ENCODE data around the gene RNASE11.
"Not testable (repeated sequence)": the region's sequence is repeated elsewhere in the genome, so short reads cannot be mapped to it uniquely, and the experiment has no call there.

RNASE11 gene

DNA sequence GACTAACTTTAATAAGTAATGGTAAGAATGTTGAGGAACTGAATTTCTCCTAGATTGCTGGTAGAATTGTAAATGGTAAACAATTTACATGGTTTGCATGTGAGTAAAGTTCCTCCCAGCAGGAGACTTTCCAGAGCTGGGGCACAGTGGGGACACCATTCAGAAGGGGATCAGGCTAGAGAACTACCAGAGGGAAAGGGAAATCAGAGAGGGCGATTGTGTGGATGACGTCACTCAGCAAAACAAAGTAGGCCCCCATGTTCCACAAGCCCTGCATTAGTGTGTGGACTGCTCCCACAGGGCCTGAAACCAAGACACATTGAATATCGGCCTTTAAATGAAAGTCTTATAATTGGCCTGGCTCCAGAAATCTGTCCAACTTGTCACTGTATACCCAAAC is 9.5 kb downstream of the RNASE11 start:
- no peak for DNase-seq

DNA sequence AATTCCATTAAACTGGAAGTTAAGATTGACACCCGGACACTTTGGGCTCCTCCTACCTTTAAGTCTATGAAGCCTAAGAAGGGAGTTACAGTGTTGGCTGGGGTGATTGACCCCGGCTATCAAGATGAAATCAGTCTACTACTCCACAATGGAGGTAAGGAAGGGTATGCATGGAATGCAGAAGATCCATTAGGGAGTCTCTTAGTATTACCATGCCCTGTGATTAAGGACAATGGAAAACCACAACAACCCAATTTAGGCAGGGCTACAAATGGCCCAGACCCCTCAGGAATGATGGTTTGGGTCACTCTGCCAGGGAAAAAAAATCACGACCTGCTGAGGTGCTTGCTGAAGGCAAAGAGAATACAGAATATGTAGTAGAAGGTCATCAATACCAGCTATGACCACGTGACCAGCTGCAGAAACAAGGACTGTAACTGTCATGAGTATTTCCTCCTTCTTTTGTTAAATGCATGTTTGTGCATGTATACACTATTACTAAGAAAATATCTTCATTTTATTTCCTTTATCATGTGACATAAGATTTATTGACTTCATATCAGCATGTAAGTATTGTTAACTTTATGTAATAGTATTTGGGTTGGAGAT is 15.3 kb downstream of the RNASE11 start:
- not testable (repeated sequence) for DNase-seq

DNA sequence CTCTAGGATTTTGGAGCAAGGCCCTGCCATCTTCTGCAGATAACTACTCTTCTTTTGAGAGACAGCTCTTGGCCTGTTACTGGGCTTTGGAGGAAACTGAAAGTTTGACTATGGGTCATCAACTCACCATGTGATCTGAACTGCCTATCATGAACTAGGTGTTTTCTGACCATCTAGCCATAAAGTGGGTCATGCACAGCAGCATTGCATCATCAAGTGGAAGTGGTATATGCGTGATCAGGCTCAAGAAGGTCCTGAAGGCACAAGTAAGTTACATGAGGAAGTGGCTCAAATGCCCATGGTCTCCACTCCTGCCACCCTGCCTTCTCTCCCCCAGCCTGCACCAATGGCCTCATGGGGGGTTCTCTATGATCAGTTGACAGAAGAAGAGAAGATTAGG is 17.1 kb downstream of the RNASE11 start:
- not testable (repeated sequence) for DNase-seq

DNA sequence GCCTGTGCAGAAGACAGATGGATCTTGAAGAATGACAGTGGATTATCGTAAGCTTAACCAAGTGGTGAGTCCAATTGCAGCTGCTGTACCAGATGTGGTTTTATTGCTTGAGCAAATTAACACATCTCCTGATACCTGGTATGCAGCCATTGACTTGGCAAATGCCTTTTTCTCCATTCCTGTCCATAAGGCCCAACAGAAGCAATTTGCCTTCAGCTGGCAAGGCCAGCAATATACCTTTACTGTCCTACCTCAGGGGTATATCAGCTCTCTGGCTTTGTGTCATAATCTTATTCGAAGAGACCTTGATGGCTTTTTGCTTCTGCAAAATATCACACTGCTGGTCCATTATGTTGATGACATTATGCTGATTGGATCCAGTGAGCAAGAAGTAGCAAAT is 17.9 kb downstream of the RNASE11 start:
- not testable (repeated sequence) for DNase-seq

DNA sequence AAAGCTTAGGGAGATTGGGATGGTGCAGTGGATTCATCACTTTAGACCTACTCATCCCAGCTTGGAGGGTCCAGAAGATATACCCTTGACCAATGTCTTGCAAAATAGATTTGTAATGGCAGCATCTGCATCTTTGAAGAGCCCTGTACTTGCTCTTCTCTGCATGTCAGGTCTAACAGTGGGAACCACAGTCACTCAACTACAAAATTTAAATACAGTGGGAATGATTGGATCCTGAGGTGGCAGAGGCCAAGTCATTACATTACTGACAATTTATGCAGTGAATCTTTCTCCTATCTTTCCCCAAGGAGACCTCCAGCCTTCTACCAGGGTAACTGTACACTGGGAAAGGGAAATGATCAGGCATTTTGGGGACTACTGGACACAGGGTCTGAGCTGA is 18.7 kb downstream of the RNASE11 start:
- DNase-seq = no peak

DNA sequence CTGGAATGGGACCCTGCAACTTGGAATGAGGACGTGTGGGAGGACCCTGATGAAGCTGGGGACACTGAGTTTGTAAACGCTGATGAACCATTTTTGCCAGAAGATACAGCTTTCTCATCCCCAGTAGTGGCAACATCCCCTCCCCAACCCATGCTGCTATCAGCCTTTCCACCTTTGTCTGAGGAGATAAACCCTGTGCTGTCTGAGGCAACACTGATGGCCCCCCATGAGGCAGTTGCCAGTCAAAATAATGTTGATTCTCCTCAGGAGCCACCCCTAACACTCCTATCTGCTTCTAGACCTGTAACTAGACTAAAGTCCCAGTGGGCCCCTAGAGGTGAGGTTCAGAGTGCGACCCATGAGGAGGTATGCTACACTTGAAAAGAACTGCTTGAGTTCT is 19.4 kb downstream of the RNASE11 start:
- no peak for DNase-seq

DNA sequence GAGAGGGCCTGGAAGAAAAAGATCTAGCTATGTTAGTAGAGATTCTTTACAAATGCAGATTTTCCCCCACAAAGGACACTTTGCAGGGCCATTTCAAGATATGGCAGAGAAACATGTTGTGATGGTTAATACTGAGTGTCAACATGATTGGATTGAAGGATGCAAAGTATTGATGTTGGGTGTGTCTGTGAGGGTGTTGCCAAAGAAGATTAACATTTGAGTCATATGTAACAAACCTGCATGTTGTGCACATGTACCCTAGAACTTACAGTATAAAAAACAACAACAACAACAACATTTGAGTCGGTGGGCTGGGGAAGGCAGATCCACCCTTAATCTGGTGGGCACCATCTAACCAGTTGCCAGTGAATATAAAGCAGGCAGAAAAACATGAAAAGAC is 20.6 kb downstream of the RNASE11 start:
- not testable (repeated sequence) for DNase-seq

DNA sequence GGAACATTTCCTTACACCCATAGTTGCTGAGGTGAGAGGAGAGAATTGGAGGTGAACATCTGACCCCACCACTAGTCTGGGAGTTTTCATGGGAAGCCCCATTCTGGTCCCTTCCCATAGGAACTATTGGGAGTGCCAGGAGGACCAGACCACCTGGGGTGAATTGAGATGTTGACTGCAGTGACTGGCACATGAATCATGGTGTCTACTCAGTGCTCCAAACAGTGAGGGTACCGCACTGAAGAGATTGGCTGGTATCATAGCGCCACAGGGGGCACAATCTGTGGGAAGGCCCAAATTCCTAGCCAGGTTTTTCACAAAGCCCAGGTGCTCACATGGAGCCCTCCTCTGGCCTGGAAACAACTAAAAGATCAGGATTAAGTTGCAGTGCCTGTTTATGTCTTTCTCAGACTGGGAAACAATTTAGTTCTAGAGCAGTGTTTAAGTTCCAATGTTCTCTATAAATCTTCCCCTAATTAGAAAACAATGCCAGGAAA is 23.3 kb downstream of the RNASE11 start:
- no peak for DNase-seq

DNA sequence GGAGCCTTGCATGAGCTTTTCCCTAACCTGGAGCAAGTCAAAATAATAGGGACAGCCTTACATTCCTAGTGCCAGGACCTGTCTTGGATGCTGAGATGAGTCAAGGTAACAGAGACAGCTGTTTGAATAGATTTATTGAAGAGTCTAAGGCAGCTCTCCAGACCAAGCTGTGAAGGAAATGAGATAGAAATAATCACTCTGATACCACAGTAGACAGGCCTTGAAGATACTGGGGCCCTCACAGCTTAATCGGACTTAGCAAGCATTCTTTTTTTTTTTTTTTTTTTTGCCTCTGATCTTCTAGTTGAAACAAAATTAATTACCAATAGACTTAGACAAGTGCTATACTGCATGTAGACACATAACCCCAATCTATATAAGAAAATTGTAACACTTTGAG is 23.8 kb downstream of the RNASE11 start:
- no peak for DNase-seq

DNA sequence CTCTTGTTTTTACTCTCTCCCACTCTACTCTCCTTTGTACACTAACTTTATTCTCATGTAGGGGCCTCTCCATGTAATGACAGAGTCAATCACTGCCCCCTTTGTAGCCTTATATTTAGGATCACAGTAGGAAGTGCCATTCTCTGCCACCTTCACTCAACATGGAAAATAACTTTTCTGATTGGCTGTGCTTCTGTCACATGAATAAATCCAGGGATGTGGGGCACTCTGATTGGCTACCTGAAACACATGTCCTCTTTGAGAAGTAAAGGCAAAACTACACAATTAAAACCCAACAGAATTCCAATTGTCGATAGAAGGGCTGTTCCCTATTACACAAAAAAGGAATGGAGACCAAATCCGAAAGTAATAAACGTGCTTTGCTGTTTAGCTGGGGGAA is 26.8 kb downstream of the RNASE11 start, which contains the start of gene RNASE9:
Gene RNASE9 (minus strand): TSS at position 87 of the 400 bp plus-strand sequence.
- DNase-seq = no peak

DNA sequence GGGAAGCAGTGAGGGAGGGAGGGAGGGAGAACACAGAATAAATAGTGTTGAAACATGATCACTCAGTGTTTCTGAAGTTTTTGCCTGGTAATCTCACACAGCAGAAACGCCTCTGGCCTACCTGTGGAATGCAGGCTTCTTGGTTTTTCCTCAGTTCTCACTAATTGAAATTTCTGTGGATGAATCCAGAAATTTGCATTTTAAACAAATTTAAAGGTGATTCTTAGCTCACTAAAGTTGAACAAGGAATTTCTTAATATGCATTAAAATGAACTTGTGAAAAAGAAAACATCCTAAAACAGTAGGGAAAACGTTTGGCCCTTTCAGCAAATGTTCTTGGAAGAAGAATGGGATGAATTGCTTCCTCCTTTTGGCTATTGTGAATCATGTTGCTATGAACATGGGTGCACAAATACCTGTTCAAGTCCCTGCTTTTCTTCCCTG is 28.3 kb downstream of the RNASE11 start:
- DNase-seq = no peak

DNA sequence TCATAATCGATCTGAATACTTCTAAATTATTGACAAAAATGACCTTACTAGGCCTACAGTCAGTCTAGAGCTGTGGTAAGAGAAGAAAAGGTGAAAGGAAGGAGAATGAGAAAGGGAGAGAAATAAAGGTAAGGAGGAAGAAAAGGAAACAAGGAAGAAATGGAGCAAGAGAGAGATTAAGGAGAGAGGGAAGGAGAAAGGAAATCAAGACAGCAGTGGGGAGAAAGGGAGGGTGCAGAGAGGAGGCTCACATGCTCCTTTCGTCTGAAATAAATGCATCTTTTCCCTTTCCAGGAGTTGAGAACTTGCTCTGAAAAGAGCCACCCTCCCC is 30.6 kb downstream of the RNASE11 start:
- no peak for DNase-seq

DNA sequence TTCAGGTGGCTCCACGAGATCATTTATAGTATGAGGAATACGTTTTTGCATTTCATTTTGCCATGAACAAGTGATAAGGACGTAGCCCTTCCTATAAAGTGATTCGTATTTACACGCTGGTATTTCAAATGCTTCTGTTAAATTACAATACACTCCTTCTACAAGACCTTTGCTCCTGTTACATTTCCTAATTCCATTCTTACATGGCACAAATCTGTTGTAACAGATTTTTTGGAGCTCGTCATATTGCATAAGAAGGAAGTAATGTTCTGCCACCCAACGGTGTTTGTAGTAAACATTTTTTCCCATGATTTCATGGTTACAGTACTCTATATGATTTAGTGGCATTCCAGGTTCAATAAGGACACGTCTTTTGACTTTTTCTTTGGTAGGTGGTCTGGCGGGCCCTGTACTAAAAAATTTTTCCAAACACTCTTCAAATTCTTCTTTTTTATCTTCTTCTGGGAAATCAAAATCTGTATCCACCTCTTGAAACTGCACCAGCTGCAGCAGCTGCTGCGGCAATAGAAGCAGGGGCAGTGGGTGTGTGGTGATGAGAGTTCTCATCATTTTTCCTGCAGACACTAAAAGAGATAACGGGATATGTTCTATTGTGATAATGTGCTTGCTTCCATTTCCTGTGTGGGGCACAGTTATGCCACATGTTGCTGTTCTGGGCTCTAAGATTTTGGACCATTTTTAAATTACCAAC is 31.1 kb downstream of the RNASE11 start:
- no peak for DNase-seq

DNA sequence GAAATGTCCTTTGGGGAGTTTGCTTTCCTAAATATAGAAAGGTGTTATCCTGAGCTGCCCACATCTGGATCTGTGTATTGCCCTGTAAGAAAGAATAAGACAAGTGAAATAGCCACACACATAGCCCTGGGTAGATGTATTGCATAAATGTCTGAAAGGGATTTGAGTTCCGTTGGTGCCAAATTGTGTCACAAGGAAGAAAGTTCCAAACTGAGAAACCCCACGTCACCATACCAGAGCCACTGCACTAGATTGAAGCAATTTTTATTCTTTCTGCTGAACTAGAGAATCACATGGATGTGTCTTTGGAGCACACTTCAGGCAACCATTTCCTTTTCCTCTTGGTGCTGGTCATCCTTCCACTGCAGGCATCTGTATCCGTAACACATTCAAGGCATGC is 32.0 kb downstream of the RNASE11 start:
- no peak for DNase-seq

DNA sequence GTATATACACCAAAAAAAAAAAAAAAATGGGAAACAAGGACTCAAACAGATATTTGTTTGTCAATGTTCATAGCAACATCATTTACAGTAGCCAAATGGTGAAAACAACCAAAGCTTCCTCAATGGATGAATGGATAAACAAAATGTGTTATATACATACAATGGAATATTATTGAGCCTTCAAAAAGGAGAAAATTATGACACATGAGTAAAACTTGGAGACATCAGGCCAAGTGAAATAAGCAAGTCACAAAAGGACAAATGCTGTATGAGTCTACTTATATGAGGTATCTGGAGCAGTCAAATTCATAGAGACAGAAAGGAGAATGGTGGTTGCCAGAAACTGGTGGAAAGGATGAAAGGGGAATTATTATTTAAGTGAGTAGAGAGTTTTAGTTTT is 34.8 kb downstream of the RNASE11 start:
- no peak for DNase-seq

DNA sequence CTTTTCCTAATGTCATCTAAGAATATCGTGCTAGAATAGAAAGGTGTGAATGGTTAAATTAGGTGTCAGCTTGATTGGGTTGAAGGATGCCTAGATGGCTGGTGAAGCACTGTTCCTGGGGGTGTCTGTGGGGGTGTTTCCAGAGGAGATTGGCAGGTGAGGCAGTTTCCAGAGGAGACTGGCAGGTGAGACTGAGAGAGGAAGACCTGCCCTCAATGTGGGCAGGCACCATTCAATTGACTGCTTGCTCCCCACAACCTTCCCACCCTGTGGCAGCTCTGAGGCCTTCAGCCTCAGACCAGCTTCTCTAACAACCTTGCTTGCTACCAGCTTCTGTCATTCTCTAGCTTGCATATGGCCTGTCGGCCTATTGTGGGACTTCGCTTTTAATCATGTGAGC is 36.2 kb downstream of the RNASE11 start:
- no peak for DNase-seq

DNA sequence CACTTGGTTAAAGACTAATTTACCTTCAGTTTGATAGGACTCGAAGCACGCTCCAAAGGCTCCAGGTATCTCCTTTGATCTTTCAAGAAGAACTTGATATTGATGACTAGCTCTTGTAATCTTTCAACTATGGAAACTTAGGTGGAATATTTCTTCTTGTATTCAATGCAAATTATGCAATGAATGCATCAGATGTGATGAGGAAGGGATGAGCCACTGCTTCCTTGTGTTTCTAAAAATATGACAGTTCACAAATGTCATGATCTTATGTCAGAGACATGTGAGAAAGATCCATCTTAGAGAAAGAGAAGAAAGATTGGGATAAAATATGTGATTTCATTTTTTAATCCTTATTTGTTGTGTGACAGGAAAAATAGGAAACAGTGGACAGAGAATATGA is 36.9 kb downstream of the RNASE11 start:
- no peak for DNase-seq

DNA sequence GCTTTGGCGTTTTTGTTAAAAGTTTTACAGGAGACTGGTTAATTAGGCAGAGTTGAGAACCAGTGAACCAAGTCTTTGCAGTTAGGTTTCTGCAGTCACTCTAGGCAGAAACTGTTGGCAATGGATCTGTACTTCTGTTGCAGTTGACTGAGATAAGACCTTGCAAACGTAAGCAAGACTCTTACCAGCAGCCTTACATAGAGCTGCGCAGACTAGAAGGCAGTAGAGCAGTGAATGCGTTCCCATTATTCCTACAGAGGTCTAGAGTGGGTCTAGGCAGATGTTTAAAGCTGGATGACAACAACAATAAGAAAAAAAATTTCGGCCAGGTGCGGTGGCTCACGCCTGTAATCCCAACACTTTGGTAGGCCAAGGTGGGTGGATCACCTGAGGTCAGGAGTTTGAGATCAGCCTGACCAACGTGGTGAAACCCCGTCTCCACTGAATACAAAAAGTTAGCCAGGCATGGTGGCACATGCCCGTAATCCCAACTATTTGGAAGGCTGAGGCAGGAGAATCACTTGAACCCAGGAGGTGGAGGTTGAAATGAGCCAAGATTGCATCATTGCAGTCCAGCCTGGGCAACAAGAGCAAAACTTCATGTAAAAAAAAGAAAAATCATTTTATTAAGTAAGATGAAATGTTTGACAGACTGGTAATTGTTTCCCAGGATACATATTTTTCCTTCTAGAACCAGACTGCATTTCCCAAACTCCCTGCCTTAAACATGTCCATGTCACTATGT is 39.2 kb downstream of the RNASE11 start:
- DNase-seq = no peak

DNA sequence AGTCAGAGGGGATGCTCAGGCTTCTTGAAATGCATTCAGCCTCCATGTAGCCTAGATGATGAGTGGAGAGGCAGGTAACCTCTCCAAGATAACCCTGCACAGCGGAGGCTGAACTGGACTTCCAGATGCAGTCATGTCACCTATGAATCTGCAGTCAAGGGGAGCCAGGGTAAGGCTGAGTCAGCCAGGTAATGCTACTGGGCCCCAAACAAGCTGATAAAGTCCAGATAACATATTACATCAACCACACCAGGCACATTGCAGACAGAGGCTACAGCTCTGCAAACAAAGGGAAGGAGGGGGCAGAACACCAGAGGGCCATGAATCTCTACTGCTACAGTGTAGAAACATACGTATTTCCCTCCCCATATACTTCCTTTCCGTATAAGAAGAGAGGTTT is 40.9 kb downstream of the RNASE11 start:
- DNase-seq = no peak

DNA sequence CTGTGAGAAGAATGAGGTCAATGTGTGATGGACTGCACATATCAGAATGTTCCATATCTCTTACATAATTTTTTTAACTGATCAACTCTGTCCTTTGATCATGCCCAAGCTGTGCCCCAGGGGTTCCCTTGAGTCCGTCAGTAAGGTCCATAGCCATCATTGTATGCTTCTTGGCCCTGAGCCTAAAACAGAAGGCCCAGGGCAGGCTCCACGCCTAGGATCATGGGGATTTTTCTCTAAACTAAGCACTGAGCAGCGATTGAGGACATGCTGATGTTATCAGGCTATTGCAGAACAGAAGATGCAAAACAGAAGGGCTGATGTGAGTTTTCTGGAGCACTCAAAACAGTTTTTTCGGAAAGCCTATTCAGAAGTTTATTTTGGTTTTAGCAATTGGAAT is 47.9 kb downstream of the RNASE11 start:
- DNase-seq = no peak
